ENCODE results near the gene PCDH17. TPM values are rescaled to one million over a fixed set of nuclear protein-coding genes. Genes with fewer than 3 reads are reported as not detected.
A peak's percentile ranks its signal among the peaks of the same experiment; 100 is the strongest.

PCDH17 gene
- total and polyA plus RNA-seq, 2 donors (not counting 1 experiment from before 2014, with no cell fraction given) = not detected

GRCh38 chr13:57627663-57628062 is 3.9 kb upstream of the PCDH17 start:
- Histone ChIP-seq H2AFZ (ENCODE audit: insufficient read depth, low read depth, low read length, poor library complexity, severe bottlenecking) (no peak overlapping the region), H3K36me3 (replicated peaks in 1 of 2; ENCODE audit: control extremely low read depth in 1 of 2, control insufficient read depth in 1 of 2, extremely low read depth in 1 of 2, insufficient read depth in 2 of 2, low read length in 1 of 2) (no peaks in the 10 kb centered on the region), H3K27ac (ENCODE audit: low read length in 2 of 2) (no peak overlapping the region), H3K79me2 (ENCODE audit: control insufficient read depth, insufficient read depth, low read length) (no peaks in the 10 kb centered on the region), H3K9me3 (ENCODE audit: control extremely low read depth in 1 of 3, control insufficient read depth in 2 of 3, insufficient read depth in 1 of 3, low read length in 2 of 3) (peaks cover 0 to 22% (median 1%) of the 10 kb centered on the region in 3 donors), H3K4me3 (ENCODE audit: control extremely low read depth in 1 of 5, extremely low read depth in 1 of 5, insufficient read depth in 1 of 5, low read depth in 2 of 5, low read length in 4 of 5) (no peak overlapping the region), H3K9ac (ENCODE audit: low read length) (no peak overlapping the region), H4K20me1 (ENCODE audit: control insufficient read depth, insufficient read depth, low read length, poor library complexity, severe bottlenecking) (no peaks in the 10 kb centered on the region), H3K27me3 (replicated peaks in 1 of 4; ENCODE audit: control extremely low read depth in 1 of 4, control insufficient read depth in 3 of 4, insufficient read depth in 4 of 4, low read length in 3 of 4) (peaks cover 0 to 43% (median 38%) of the 10 kb centered on the region in 4 experiments), H3K4me2 (replicated peaks; ENCODE audit: low read depth, low read length, poor library complexity, severe bottlenecking) (no peak overlapping the region), H3K4me1 (ENCODE audit: control insufficient read depth in 2 of 2, insufficient read depth in 2 of 2, low read length in 2 of 2) (peaks cover 34 to 41% of the 10 kb centered on the region in 2 donors)
- intact Hi-C loops (cut with micrococcal nuclease) = no loop called here
- DNase-seq (peak; percentile 9), ATAC-seq (ENCODE audit: low read depth) (no peak)
- Mint-ChIP-seq H3K9me3 (ENCODE audit: insufficient read depth) (no peaks in the 10 kb centered on the region), H3K27me3 (peaks cover 38% of the 10 kb centered on the region), H3K27ac (no peak overlapping the region), H3K4me3 (no peak overlapping the region), H3K4me1 (peaks cover 33% of the 10 kb centered on the region)
- ChIA-PET POLR2A (no interaction called here), CTCF (interaction anchor here (1.3 kb wide), 1 partner anchor 10 kb away, joined by 5 read pairs; no protein-coding TSS in a partner anchor)
- no CpG with 5 or more reads among the region's 3 CpGs for WGBS (ENCODE audit: insufficient coverage)
- TF ChIP-seq CTCF (IDR thresholded peaks at IDR 0.05) (peak; percentile 53), EZH2 (IDR thresholded peaks at IDR 0.05; ENCODE audit: borderline replicate concordance, insufficient read depth, low read depth, low read length, poor library complexity, severe bottlenecking) (no peak)

GRCh38 chr13:57629391-57629804 is 2.1 kb upstream of the PCDH17 start:
- WGBS (ENCODE audit: insufficient coverage) = 10% methylated on average over 28 of the region's 29 CpGs
- DNase-seq (peak; percentile 5), ATAC-seq (ENCODE audit: low read depth) (no peak)
- H3K4me1 ChIP-seq (ENCODE audit: control insufficient read depth in 2 of 2, insufficient read depth in 2 of 2, low read length in 2 of 2) = peaks cover 34 to 48% of the 10 kb centered on the region in 2 donors
- H3K27me3 ChIP-seq (replicated peaks in 1 of 4; ENCODE audit: control extremely low read depth in 1 of 4, control insufficient read depth in 3 of 4, insufficient read depth in 4 of 4, low read length in 3 of 4) = peaks cover 0 to 58% (median 42%) of the 10 kb centered on the region in 4 experiments
- no peak for TF ChIP-seq EZH2 (IDR thresholded peaks at IDR 0.05; ENCODE audit: borderline replicate concordance, insufficient read depth, low read depth, low read length, poor library complexity, severe bottlenecking)
- no peak for TF ChIP-seq CTCF (IDR thresholded peaks at IDR 0.05)
- intact Hi-C loops (cut with micrococcal nuclease) = no loop called here
- no peak overlapping the region for H3K9ac ChIP-seq (ENCODE audit: low read length)
- peaks cover 0 to 40% (median 1%) of the 10 kb centered on the region in 3 donors for H3K9me3 ChIP-seq (ENCODE audit: control extremely low read depth in 1 of 3, control insufficient read depth in 2 of 3, insufficient read depth in 1 of 3, low read length in 2 of 3)
- ChIA-PET POLR2A (no interaction called here), CTCF (no interaction called here)
- Mint-ChIP-seq H3K9me3 (ENCODE audit: insufficient read depth) (no peaks in the 10 kb centered on the region), H3K4me1 (peaks cover 36% of the 10 kb centered on the region), H3K27ac (no peak overlapping the region), H3K4me3 (peak overlapping the region; percentile 72), H3K27me3 (peaks cover 43% of the 10 kb centered on the region)
- no peaks in the 10 kb centered on the region for H3K79me2 ChIP-seq (ENCODE audit: control insufficient read depth, insufficient read depth, low read length)
- no peaks in the 10 kb centered on the region for H4K20me1 ChIP-seq (ENCODE audit: control insufficient read depth, insufficient read depth, low read length, poor library complexity, severe bottlenecking)
- H2AFZ ChIP-seq (ENCODE audit: insufficient read depth, low read depth, low read length, poor library complexity, severe bottlenecking) = peak overlapping the region; percentile 25
- no peak overlapping the region for H3K27ac ChIP-seq (ENCODE audit: low read length in 2 of 2)
- peak overlapping the region; percentile 73 for H3K4me2 ChIP-seq (replicated peaks; ENCODE audit: low read depth, low read length, poor library complexity, severe bottlenecking)
- H3K4me3 ChIP-seq (ENCODE audit: control extremely low read depth in 1 of 5, extremely low read depth in 1 of 5, insufficient read depth in 1 of 5, low read depth in 2 of 5, low read length in 4 of 5) = peak overlapping the region in 3 of 5 experiments; percentile 16 to 55 (median 23)
- no peaks in the 10 kb centered on the region for H3K36me3 ChIP-seq (replicated peaks in 1 of 2; ENCODE audit: control extremely low read depth in 1 of 2, control insufficient read depth in 1 of 2, extremely low read depth in 1 of 2, insufficient read depth in 2 of 2, low read length in 1 of 2)

Measured in B cell (primary cell).